Muscle of back (tissue), 11 donors: ENCODE results near the gene SH3PXD2A. TPM values are rescaled to one million over a fixed set of nuclear protein-coding genes. Genes with fewer than 3 reads are reported as not detected.
A peak's percentile ranks its signal among the peaks of the same experiment; 100 is the strongest.
"Not testable (repeated sequence)": the region's sequence is repeated elsewhere in the genome, so short reads cannot be mapped to it uniquely, and the experiment has no call there.

Experiments used
- DNase-seq, 3 donors: peaks; one replicate each; pipeline versions ENCODE4 v3.0.0 to v3.0.0-alpha.2; 2013
- polyA plus RNA-seq, 10 donors: library from polyadenylated mRNA; unstranded; fragments of 120-200 nt; gene quantifications; one replicate each; pipeline ENCODE4 v1.2.1, GENCODE V29; 2013; ENCODE audit not compliant: insufficient read length in 10 of 10

SH3PXD2A gene
- polyA plus RNA-seq, 10 donors: 72.3 to 88.0 (median 76.6) TPM

DNA sequence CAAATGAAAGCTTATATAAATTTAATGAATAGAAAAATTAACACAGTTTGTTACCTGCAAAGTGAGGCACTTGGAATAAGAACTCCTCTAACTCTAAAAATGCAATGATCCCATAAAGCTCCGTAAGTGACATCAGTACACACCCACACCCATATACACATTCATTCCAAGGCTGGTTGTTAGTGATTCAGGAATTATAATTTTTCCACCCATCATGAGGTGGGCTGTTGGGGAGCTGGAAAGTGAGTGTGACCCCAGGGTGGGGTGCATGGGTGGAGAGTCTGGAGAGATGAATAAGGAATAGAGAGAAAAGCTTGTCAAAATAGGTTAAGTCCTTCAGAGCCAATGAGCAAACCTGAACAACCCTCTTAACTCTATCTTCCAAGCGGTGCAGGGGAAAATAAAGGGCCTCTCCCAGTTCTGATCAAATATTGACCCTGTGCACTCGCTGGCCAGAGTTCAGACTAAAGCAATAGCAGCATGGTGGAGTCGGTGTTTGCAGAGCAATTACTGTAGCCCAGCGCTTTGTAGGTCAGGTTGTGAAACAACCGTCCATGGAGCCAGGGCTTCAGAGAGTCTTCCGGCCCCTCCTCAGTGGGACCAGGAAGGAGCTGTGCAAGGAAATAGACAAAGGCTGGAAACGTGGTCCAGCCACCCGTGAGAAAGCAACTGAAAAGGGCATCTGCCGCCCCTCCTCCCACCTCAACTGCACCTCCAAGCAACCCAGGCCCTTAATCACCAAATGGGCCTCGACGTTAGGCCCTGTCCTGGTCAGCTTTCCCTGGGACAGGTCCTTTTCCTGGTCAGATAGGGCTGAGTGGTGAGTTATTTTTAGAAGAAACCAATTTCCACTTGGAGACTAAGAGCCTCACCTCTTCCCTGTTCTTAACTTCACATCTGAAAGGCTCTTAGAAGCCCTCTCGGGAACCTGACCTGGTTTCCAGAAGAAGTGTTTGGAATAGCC is 61.2 kb downstream of the SH3PXD2A start:
- DNase-seq: no peak

DNA sequence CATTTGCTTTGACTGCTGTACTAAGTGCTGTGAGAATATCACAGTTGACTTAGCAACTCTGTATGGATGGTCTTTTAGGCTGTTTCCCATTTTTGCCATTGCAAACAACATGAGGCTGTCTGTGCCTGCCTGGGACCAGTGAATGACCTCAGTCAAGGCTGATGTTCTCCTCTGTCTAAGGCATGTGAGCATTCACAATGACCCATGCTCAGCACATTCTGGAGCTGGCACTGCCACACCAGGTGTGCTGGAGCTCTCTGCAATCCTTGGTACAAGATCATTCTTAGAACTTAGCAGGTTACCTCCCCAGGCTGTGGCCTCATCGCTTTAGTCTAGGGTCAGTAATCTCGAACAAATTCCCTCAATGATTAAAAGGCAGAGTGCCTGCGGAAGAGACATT is 61.9 kb downstream of the SH3PXD2A start:
- no peak for DNase-seq

DNA sequence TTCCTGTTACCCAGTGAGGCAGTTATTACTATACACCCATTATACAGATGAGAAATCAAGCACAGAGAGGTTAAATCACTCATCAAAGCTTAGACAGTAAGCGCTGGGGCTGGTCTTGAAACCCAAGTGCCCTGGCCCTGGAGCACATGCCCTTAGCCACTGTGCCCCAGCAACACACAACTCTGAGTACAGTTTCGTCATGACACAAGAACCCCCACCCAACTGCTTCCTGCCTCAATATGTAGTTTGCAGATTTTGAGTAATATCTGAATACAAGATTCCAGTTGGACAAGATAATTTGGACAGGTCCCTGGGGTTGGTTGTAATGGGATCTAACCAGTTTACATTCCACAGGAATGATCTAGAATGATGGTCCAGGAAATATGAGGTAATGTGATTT is 62.8 kb downstream of the SH3PXD2A start:
- no peak for DNase-seq

DNA sequence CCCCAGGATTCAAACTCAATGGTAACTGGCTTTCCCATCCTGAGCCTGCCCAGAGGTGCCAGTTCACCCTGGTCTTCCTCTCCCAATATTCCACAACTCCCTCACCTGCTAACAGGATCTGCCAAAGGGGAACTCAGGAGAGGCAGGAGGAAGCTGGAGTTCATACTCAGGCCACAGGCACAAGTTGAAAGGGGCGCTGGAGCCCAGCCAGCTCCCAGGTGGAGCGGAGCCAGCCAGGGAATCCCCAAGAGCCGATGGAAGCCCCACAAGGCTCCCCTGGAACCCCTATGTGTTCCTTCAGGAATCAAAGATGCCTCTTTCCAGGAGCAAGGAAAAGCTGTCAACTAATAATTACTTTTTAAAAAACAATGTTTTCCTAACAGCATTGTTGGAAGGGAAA is 63.5 kb downstream of the SH3PXD2A start:
- DNase-seq: no peak

DNA sequence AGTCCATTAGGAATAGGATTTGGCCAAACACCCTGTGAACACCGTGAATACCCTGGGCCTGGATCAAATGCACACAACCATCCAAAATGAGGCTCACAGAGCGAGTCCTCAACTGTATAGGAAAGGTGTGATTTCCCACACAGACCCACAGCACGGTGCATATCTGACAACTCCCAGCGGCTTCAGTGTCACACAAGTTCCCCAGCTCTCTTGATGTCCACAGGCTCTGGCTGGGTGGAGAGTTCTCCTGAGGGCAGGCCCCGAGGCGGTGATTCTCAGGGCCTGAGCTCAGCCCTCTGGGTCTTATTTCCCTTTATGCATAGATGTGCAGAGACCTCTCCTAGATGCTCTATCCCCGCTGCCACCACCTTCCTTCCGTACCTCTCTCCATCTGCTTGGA is 64.1 kb downstream of the SH3PXD2A start:
- no peak for DNase-seq

DNA sequence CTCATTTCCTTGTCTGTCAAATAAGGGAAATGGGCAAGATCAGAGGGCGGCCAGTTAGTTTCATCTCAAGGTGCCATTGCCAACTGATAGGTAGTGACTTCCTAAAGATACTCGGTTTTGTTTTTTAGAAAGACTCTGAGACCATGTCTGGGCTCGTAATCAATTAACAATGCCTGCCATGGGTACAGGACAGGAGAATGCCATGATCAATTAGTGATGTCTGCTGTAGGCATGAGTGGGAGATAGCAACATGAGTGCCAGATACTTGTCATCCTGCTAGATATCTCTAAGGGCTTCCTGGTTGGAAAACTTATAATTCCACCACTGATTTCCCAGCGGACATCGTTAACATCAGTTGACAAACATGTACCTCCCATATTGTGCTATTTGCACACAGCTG is 64.8 kb downstream of the SH3PXD2A start:
- no peak for DNase-seq

DNA sequence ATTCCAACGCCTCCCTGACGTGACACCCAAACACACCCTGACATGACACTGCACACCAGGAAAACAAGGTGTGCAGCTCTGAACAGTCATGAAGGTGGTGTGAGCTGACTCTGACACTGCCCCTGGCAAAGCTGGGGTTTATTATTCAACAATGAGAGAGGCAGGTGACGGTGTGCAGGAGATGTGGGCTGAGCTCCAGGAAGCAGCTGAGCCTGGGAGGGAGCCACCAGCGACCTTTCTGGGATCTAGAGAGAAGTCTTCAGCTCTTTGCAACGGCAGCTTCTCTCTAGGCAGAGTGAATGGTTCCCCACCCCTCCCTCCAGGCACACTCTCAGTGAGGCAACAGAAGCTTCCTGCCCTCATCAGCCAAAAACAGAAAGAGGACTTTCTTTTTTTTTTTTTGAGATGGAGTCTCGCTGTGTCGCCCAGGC is 65.6 kb downstream of the SH3PXD2A start:
- no peak for DNase-seq

DNA sequence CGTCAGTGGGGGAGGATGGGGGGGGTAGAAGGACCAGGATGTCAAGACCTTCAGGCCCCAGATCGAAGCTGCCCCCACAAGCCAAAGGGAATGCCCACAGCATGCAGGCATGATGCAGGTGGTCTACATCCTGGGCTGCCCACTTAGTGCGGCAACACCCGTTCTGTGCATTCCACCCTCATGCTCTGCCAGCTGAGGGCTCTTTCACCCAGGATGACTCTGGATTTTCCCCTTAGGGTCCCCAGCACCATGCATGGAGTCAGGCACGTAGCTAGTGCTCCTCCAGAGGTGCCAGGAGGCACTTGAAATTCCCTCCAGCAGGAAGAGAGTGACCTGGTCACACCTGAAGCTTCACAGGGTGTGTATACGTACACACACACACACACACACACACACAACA is 66.2 kb downstream of the SH3PXD2A start:
- DNase-seq: no peak

DNA sequence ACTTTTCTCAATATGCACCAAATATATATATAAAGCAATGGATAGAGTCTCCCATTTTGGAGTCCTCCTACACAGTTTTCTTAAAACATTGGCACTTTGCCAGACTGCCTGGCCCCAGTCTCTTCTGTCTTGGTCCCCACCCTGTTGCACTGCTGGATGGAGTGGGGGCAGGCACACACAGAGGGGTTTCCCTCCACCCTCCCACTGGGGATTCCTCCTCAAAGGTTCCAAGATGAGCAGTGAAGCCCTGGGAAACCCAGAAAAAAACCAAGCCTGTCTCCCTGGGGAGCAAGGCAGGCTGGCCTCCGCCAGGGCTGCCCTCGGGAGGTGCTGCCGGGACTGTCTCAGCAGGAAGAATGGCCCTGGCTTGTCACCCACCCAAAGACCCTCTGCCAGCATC is 68.0 kb downstream of the SH3PXD2A start:
- peak in 1 of 3 donors; percentile 64 for DNase-seq

DNA sequence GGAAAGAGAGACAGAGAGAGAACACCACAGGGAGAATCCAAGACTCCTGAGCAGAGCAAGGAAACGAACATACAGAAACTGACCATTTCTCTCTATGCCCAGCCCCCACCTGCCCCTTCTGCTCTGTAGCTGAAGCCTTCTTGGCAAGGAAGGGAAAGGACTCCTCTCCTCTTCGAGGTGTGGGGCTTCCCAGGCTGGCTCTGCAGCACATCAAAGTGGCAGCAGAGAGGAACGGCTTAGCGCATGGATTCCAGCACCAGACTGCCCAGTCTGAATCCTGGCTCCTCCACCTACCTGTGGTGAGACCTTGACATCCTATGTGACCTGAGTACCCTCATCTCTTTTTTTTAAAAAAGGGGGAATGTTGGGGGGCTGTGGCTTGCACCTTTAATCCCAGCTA is 69.4 kb downstream of the SH3PXD2A start:
- no peak for DNase-seq

DNA sequence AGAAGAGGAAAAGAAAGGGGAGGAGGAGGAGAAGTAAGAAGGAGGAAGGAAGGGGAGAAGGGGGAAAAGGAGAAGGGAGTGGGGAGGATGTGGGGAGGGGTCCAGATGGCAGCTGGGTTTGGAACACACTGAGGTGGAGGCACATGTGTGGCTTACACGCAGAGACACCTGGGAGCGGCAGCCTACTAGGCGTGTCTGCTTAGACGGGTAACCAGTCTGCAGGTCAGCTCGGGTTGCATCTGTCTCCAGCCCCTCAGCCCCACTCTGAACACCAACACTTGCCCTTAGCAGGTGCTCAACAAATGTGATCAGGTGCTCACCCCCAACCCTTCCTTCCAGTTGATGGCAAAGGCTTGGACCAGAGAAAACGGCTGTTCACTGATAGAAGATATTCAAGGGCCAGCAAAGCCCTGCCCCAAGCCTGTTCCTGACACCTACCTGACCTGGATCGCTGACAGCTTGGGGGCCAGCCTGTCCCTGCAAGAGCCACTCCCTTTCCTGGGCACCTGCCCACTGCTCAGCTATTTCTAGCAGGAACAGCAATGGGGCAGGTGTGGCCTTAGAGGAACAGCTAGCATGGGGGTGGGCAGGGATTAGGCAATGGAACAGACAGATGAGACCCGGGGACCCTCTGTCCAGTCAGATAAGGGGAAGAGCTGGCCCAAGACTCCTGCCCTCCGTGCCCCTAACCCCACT is 70.5 kb downstream of the SH3PXD2A start:
- no peak for DNase-seq

DNA sequence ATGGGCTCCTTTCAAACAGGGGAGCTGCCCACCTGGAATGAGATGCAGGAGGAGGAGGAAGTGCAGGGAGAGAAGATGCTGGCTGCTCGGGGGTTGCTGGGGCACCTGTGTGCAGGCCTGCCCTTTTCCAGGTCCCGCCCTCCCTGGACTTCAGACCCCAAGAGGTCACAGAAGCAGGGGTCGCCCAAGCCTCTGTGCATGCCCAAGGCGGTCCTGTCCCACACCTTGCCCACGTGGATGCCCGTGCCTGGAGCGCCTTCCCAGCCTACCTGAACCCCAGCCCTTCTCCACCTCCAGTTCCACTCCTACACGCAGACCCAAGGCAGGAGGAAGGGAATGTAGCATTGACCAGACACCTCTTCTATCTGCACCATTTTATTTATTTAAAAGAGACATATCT is 71.3 kb downstream of the SH3PXD2A start:
- DNase-seq: no peak

DNA sequence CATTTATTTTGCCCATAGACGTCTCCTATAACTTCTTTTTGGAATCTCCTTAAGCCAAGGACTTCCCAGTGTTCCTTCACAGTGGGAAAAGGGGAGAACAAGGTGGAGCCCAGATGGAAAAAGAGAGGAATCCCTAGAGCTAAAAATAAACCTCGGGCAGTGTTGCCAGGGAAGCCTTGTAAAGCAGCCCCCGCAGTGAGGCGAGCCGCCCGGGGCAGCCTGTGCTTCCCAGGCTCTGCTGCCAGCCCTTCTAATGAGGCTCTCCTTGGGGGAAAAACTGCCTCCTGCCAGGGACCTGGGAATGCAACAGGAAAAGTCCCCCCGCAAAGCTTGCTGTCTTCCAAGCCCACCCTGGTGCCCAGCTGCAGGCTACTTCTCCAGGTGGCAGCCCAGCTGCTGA is 71.7 kb downstream of the SH3PXD2A start:
- no peak for DNase-seq

DNA sequence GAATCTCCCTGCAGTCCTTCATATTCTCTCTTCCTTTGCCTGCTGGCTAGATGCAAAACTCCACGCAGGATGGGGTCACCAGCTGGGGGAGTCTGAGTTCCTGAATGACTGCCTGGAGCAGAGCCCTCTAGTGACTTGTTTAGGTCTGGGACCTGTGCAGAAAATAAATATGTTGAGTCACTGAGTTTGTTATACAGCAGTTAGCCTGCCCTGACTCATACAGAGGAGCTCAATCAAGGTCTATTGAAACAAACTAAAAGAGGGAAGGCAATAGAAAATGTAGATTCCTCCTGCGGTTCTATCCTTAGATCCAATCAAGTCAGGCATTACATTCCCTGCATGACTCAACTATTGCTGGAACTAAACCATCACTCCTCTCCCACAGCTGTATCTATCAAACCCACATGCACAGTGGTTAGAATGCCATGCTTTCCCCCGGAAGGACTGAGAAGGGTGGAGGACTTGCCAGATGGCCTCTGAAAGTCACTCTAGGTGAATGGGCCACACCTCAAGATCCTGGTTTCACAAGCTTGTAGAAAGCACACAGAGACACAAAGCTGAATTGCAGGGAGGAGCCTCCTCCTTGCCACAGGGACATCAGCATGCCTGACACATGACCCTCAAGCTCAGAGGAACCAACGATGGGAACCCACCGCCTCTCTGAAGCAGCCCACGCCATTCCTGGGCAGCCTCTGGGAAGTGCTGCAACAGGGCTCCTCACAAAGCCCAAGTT is 73.9 kb downstream of the SH3PXD2A start:
- peak in 1 of 3 donors; percentile 83 for DNase-seq

DNA sequence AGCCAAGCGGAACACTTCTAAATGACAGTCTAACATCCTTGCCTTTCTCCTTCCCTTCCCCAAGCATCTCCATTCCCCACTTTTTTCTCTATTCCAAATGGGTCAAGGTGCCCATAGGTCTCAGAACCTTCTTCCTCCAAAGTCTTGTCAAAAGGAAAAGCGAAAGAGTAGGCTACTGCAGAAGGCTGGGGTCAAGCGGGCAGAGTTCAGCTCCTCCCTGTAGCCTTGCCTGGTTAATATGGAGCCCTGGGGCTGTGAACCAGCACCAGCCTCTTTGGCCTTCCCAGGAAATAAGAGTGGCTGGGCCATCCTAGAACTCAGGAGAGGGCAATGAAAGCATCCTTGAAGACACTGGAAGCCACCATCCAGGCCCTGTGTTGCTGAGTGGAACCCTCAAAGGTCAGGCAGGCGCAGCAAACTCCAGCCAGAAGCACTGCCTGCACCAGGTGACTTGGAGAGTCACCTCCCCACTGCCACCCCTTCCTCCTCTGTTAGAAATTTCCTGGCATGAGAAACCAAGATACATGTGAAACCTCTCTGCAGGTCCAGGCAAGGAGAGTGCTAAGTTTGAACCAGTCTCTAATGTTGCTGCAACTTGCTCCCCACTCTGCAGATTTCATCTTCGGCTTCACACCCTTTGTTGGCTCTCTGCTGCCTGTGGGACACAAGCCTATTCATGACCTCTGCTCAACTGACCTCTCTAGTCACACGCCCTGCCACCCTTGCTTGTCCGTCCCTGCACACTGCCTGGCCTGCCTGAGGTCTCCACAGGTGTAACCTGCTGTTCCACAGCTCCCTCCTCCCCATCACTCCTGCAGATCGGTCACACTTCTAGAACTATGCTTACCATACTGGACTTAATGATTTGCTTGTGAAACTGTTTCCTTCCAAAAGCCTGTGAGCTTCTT is 74.9 kb downstream of the SH3PXD2A start:
- DNase-seq: no peak

DNA sequence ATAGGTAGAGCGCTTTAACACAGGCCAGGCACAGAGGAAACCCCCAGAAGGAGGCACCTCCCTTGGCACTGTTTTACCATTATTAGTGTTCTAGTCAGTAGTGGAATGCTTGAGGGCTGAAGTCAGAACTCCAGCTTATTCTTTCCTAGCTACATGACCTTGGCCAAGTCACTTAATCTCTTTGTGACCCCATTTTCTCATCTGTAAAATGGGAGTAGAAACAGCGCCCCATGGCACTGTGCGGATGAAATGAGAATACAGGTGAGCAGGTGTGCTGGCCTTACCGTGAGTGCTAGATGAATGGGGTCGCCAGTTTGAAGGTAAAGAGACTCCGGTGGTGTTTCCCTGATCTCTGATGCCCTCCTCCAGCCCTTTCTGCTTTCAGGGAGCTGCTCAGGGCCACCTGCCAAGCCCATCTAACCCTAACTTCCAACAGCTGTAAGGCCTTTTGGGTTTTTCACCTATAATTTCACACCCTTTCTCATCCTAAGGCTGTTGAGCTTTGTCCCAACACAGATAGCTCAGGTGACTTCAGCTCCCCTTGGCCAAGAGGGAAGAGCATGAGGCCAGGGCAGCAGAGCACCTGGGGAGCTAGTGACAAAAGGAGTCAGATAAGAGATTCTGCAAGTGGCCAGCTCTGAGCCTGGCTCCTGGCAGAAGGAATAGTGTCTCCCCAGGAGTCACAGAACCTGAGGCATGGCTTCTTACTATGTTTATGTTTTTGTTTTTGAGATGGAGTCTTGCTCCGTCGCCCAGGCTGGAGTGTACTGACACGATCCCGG is 76.8 kb downstream of the SH3PXD2A start:
- DNase-seq: no peak

DNA sequence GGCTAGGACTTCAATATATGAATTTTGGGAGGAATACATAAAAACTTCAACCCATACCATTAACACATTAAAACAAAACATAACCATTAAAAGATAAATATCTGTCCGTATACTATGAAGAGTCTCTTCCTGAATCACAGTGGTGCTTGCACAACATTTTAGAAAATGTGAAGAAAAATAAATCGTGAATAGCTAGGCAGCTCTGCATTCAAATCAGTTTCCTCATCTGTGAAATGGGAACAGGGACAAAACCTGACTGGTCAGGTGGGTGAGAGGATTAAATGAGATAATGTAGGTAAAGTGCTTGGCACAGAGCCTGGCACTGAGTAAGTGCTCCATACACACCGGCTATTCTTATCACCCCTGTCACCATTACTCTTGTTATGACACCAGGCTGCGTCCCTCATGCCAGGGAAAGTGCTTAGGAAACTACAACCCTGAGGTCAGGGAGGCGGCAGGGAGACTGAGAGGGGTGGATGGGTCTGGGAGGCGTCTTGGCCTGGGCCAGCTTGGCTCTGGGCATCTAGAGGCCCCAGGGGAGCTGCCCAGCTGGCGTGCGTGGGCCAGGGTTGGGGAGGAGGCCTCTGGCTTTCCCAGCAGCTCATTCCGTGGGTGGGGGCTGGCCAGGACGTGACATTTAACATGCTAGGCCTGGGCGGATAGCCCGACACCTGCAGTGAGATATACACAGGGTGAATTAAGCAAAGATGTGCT is 78.3 kb downstream of the SH3PXD2A start:
- DNase-seq: peak in 1 of 3 donors; percentile 52

DNA sequence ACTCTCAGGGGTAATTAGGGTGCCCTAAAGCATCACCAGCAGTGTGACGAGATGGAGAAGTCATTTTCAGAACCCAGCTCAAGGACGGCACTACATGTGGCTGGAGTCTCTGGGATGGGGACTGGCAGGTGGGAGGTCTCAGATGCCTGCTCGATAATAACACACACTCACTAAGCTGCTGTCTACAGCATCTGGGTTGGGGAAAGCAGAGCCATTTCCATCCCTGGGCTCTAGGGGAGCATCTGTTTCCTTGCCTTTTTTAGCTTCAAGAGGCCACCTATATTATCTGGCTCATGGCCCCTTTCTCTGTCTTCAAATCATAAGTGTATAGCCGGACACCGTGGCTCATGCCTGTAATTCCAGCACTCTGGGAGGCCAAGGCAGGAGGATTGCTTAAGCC is 79.6 kb downstream of the SH3PXD2A start:
- DNase-seq: no peak

DNA sequence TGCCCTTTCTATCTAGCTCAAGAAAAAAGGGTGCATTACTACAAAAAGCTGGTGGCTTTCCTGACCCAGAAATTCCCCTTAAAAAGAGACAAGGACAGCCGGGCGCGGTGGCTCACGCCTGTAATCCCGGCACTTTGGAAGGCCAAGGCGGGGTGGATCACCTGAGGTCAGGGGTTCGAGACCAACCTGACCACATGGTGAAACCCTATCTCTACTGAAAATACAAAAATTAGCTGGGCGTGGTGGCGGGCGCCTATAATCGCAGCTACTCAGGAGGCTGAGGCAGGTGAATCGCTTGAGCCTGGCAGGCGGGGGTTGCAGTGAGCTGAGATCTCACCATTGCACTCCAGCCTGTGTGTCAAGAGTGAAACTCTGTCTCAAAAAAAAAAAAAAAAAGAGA is 82.5 kb downstream of the SH3PXD2A start:
- not testable (repeated sequence) for DNase-seq
